Left ventricle myocardium superior (tissue), 1 donor: ENCODE results near the gene TRIM67. TPM values are rescaled to one million over a fixed set of nuclear protein-coding genes. Genes with fewer than 3 reads are reported as not detected.
"Not testable (repeated sequence)": the region's sequence is repeated elsewhere in the genome, so short reads cannot be mapped to it uniquely, and the experiment has no call there.

Source experiments
- ATAC-seq: fragments of 200-7000 bp; cut with Tn5 transposase; one replicate; pipeline ENCODE4 v1.9.1; 2020; ENCODE audit warnings: mild to moderate bottlenecking, moderate library complexity
- DNase-seq: peaks from one replicate; pipeline ENCODE4 v3.0.0-alpha.2; 2020
- intact Hi-C: fragments of 100-400 bp; cut with micrococcal nuclease; formaldehyde crosslinking; loops from one replicate; pipeline ENCODE4 v1.11.0; 2022
- total RNA-seq: library from RNA; stranded (reverse); fragmentation: NEBNext Ultra II Directional; extraction: Animal tissue kit (Norgen Biotek cat#: 25700); gene quantifications from one replicate; pipeline ENCODE4 v1.2.1, GENCODE V29; 2021
- donor health status: DM: no; HTN: yes; CAD: no; lungs with severe emphysema.

Gene TRIM67
- total RNA-seq, 1 donor from 2014 or later = not detected

DNA sequence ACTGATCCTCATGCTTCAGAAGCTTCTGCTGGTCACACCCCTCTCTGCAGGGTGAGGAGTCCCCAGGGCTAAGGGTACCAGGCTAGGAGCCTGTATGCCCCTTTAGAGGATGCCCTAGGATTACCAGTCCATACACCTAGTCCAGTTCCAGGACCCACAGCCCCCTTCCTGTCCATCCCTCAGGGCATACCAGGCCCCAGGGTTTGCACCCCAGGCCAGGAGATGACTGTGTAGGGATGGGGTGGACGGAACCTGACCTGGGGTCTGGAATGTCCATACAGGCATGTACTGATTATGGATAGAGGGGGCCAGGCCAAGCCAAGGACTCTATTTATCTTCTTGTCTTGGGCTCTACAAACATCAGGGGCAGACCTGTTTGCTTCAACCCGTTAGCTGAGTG, 34.9 kb downstream of the TRIM67 start:
- DNase-seq (no peak), ATAC-seq (no peak)
- intact Hi-C loops = loop anchor here (5.0 kb wide), 1 partner anchor 299 kb away; no protein-coding TSS in a partner anchor

DNA sequence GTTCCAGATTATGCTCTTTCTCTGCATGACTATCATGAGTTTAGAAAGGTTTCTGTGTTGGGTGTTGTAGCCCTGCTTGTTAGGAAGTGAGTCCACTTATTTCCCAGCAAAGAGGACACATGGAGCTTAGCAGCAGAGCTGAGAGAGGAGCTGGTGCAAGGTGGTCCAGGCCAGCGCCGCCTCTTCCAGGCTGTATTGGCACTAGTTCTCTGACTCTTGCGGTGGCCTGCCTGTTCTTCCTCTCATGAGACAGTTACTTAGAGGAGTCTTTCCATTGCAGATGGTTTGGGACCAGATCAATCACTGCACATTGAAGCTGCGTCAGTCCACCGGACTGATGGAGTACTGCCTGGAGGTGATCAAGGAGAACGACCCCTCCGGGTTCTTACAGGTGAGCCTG, 38.0 kb downstream of the TRIM67 start:
- DNase-seq = no peak
- no peak for ATAC-seq
- intact Hi-C loops = loop anchor here (5.0 kb wide), 1 partner anchor 303 kb away; no protein-coding TSS in a partner anchor

DNA sequence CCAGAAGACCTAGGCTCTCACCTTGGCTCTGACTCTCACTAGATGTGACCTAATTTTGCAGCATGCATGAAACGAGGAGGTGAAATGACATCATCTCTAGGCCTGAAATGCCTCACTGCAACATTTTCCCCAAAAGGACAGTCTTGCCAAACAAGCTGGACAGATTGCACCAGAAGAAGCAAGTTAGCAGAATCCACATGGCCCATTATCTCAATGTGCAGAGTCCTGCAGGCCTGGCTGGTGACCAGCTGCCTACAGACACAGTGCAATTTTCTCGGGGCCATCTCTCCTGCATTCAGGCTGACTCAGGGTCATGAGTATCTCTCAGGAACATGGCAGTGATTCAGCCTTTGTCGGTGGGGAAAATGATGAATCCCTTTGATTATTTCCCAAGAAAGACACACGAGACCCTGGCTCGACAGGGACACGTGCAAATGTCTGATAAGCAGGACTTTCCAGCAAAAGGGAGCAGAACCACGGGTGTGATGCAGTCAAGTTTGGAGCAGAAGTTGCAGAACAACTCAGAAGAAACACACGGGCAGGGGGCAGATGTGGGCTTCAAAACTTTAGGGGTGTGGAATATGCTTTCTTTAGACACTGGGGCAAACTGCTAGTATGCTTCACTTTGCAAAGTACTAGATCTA, 38.7 kb downstream of the TRIM67 start:
- ATAC-seq (no peak), DNase-seq (no peak)
- intact Hi-C loops = no loop called here

DNA sequence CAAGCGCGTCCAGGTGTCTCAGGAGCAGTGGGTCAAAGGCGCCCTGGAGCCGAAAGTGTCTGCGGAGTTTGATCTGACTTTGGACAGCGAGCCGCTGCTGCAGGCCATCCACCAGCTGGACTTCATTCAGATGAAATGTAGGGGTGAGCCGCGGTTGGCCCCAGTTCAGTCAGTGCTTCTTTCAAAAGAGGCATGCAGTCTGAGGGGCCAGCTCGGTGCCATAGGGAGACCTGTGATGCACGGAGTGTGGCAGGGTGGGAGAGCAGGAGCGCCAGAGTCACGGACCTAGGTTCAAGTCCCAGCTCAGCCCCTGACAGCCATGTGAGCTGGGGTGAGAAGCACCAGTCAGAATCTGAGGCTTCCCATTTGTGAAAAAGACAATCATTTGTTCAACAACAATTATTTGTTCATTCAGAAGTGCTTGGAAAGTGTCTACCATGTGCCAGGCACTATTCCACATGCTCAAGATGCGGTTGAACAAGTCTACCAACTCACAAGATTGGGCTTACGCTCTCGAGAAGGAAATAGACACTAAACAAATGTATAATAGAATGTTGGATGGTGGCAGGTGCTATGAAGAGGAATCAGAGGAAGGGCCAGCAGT, 39.6 kb downstream of the TRIM67 start:
- ATAC-seq (no peak), DNase-seq (no peak)
- intact Hi-C loops = no loop called here

DNA sequence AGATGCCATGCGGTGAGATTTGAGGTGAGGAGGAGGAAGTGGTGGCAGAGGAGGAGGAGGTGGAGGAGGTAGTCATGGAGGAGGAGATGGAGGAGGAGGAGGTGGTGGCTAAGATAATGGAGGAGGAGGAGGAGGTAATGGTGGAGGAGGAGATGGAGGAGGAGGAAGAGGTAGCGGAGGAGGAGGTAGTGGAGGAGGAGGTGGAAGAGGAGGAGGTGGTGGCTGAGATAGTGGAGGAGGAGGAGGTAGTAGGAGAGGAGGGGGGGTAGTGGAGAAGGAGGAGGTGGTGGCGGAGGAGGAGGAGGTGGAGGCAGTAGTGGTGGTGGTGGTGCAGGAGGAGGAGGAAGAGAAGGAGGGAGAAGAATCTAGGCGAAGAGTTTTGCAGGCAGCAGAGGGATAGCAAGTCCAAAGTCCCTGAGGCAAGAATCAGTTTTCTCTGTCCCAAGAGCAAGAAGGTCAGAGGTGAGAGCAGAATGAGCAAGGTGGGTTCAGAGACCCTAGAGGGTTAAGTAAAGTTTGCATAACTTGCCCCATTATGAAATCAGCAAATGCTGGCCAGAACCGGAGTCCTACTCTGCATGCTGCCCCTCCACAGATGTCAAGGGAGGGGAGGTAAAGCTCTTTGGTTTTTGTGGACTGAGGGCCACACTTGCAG, 40.2 kb downstream of the TRIM67 start:
- intact Hi-C loops = no loop called here
- no peak for ATAC-seq
- DNase-seq = no peak

DNA sequence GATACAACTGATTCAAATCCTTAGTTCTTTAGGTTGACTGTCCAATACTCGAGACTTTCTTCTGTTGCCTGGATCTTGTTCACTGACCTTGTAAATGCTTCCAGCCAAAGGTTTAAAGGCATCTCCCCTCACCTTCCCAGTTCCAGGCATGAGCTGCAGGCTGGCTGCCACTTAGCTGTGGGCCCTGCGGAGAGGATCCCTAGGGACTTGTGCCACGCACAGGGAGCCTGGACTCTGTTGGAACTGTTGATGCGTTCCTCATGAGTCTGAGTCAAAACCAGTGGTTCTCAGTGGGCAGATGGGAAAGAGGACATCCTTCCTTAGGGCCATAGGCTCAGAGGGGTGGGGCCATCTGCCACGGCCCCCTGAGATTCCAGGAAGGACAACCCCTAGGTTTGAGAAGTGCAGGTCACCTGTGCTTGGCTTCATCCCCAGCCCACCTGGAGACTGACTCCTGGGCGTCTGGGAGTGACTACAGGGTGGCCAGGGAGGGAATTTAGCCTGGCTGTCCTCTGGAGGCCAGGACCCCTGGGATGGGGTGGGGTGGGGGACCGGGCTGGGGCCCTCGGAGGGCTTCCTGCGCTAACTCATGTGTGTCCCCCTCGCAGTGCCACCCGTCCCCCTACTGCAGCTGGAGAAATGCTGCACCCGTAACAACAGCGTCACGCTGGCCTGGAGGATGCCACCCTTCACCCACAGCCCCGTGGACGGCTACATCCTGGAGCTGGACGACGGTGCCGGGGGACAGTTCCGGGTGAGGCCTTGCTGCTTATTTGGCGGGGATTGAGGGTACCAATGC, 41.6 kb downstream of the TRIM67 start:
- intact Hi-C loops = no loop called here
- DNase-seq (no peak), ATAC-seq (no peak)

DNA sequence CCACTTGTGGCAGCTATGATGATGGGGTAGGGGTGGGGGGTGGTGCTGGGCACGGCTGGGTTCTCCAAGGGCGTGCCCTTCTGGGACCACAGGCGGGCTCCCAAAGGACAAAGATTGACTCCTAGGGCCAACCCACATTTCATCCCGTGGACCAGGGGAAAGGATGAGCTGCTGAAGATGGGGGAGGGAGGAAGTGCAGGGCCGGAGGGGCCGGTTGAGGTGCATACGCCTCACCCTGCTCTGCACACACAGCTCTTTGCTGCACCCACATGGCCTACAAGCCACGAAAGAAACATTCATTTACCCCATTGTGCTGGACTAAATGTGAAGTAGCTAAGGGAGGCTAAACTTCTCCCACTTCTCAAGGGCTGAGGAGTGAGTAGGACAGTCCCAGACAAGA, 45.0 kb downstream of the TRIM67 start:
- ATAC-seq (no peak), DNase-seq (no peak)
- intact Hi-C loops = no loop called here

DNA sequence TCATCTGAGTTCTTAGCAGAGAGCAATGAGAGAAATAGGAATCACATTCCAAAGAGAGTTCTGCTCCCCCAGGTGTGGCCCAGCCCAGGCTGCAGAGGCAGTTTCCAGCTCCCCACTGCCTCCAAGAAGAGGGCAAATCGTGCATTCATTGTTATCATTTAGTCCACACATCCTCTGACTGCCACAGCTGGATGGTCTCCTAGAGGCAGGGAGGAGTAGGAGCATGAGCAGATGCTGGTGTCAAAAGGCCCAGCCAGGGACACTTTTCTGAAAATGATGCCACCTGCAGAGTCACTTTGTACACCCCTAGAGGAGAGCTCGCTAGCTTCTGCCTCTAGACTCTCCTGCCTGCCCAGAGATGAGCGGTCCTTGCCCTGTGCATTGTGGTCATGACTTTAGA, 45.6 kb downstream of the TRIM67 start:
- ATAC-seq = no peak
- DNase-seq = no peak
- intact Hi-C loops = no loop called here

DNA sequence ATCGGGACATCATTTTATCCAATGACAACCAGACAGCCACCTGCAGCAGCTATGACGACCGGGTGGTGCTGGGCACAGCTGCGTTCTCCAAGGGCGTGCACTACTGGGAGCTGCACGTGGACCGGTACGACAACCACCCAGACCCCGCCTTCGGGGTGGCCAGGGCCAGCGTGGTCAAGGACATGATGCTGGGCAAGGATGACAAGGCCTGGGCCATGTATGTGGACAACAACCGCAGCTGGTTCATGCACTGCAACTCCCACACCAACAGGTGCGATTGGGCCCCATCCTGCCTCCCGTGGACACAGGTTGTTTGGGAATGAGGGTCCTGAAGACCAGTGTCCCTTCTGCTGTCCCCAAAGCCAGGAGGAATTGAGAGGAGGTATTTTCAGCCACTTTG, 47.1 kb downstream of the TRIM67 start:
- ATAC-seq = no peak
- DNase-seq = no peak
- intact Hi-C loops = no loop called here

DNA sequence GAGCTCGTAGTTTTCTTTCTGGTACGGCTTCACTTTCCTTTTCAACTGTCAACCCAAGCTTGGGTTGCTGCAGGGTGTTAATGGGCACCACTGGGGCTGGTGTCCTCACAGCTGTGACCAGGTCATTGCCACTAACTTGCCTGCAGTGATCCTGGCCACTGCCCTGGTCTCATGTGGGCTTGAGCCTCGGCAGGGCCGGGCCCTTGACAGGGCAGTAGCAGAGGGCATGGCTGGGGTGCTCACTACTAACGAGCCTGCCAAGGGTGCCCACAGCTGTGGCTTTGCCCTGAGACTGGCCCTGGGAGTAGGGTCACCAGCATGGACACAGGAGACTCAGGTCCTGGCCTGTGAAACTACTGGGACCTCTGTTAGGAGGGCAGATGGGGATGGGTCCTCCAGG, 47.7 kb downstream of the TRIM67 start:
- no peak for ATAC-seq

DNA sequence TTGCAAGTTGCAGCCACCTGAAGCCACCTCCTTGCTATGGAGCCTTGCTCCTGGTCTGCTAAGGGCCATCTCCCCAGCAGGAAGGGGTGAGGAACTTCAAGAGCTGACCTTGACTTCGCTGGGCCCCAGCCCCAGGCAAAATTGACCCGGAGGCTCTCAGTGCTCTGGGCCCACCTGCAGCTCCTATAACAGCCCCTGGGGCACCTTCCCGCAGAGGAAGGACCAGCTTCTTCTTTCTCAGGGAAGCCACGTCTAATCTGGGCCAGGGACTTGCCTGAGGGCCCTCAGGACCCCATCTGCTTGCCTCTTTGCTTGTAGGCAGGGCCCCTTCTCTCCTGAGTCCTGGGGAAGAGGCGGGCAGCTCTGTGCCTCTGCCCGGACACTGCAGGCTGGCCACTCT, 48.3 kb downstream of the TRIM67 start:
- ATAC-seq = no peak
- DNase-seq = no peak
- intact Hi-C loops = loop anchor here (10.0 kb wide), 1 partner anchor 295 kb away; no protein-coding TSS in a partner anchor

More for the DNA sequence above, 47.7 kb downstream of the TRIM67 start:
- no peak for DNase-seq
- intact Hi-C loops = no loop called here

DNA sequence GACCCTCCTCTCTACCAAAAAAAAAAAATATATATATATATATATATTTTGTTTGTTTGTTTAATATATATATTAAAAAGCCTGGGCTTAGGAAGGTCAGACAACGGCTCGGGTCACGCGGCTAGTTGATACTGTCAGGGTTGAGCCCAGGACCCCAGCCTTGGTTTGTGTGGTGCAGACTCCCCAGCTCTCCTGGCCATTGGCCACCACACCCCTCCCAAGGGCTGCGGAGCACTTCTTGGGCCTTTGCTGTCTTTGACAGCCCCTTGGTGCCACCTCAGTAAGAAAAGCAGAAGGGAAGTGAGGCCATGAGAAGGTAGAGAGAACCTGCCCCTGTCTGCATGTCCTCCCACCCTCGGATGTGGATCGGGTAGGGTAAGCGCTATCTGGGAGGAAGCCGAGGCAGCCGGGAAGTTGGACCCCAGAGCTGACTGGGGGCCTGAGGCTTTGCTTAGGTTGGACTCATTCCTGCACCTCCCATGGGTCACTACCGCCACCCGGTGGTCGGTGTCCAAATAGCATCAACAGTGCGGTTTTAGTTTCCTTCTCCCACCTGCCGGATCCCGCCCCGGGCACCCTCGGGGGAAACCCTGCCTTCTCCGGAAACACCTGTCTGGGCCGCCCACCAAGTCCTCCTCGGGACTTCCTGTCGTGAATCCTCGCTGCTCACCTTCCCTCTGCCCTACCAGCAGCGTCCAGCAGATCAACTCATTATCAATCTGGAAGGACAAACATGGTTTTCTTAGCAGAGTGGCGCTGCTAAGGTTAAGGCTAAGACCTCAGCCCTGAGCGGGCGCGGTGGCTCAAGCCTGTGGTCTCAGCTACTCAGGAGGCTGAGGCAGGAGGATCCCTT, 49.4 kb downstream of the TRIM67 start:
- intact Hi-C loops = loop anchor here (10.0 kb wide), 1 partner anchor 296 kb away; no protein-coding TSS in a partner anchor
- ATAC-seq (peak; percentile 85), DNase-seq (peak; percentile 81)

DNA sequence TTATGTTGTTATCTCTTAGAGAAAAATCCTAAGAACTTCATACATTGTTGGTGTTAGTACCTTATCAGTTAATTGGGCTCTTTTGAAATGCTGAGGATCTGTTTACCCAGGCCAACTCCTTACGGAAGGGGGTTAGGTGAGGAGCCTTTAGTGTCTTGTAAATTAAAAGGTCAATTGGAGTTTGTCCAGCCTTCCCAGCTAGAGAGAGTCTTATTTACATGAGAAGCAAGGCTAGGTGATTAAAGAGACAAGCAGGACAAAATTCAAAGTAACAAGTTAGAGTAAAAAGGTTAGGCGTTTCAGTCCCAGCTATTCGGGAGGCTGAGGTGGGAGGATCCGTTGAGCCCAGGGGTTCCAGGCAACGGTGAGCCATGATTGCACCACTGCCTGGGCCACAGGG, 50.4 kb downstream of the TRIM67 start:
- not testable (repeated sequence) for DNase-seq, ATAC-seq
- intact Hi-C loops = loop anchor here (10.0 kb wide), 1 partner anchor 298 kb away; no protein-coding TSS in a partner anchor

DNA sequence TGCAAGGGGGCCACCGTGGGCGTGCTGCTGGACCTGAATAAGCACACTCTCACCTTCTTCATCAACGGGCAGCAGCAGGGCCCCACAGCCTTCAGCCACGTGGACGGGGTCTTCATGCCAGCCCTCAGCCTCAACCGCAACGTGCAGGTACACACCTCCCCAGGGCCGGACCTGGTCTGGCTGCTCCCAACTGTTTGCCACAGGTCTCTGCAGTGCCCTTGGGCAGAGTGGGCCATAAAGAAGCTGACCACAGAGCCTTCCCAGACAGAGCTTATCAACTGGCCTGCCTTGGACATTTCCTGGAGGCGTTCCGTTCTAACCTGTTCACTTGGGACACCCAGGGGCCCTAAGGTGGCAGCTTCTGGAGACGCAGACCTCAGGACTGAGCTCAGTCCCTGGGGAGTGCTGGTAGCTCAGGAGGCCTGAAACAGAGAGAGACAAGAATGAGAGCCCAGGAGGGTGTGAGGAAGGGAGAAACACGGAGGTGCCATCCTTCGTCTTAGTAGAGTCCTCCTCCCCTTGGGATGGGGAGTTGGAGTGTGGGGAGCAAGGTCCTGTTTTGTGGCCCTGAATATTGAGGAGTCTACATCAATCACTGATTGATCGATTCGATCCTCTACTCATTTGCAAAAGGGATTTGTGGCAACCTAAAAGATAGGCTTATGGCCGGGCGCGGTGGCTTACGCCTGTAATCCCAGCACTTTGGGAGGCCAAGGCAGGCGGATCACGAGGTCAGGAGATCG, 52.1 kb downstream of the TRIM67 start:
- intact Hi-C loops = loop anchor here (10.0 kb wide), 1 partner anchor 299 kb away; no protein-coding TSS in a partner anchor
- DNase-seq (no peak), ATAC-seq (no peak)

DNA sequence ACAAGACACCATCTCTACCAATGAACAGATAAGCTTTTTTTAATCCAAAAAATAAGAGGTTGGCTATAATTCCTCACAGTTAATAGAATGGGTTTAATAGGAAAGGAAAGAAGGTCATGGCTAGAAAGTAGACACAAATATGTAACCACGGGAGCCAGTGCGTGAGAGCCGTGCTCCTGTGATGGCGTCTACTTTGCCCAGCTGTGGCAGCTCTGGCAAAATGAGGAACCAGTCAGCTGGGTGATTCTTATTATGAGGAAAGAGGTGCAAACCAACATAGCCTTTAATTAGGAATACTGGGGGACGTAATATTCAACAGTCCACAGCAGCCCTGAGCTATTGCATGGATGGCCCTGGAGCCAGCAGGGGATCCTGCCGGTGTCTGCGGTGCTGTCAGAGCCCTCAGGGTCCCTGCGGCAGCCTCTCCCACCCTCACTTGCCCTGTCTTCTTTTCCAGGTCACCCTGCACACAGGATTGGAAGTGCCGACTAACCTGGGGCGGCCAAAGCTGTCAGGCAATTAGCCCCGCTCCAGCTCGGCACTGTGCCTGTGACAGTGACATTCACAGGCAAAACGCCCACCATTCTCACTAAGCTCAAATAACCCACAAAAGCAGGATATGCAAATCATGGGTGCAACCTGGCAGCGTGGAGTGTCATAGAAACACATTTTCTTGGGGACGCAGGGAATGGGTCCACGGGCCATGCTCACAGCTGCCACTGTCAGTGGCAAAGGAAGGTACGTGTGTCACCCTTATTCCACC, 53.2 kb downstream of the TRIM67 start:
- no peak for ATAC-seq
- intact Hi-C loops = loop anchor here (10.0 kb wide), 1 partner anchor 300 kb away; no protein-coding TSS in a partner anchor
- no peak for DNase-seq

DNA sequence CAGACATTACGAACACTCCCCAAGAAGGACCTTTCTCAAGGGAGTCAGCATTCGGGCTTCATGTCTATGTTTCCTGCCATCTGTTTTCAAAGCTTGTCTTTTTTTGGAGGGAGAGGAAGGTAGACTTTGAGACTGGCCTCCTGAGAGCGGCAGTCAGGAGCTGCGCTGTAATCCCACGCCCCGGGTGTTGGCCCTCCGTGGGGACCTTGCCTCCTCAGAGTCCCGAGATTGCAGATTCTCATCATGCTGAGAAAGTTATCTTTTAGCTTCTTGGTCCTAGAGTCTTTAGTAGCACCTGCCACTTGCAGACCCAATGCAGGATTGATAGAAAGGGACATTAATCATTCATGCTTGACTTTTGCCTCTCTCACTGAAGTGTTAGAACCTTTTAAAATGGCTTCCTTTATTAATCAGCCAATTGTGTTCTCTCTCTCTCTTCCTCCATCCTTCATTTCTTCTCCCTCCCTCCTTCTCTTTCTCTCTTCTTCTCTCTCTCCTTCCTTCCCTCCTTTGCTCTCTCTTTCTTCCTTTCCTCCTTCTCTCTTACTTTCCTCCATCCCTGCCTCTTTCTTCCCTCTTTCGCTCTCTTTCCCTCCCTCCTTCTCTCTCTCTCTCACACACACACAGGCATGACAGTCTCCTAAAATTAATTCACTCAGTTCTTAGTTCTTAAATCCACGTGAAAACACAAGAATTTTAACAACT, 54.0 kb downstream of the TRIM67 start:
- intact Hi-C loops = loop anchor here (10.0 kb wide), 1 partner anchor 301 kb away; no protein-coding TSS in a partner anchor
- ATAC-seq = no peak
- no peak for DNase-seq
